Naive thymus-derived CD4-positive, alpha-beta T cell (primary cell): ENCODE results near the gene DAPK3. TPM values are rescaled to one million over a fixed set of nuclear protein-coding genes. Genes with fewer than 3 reads are reported as not detected.
"Not testable (repeated sequence)": the region's sequence is repeated elsewhere in the genome, so short reads cannot be mapped to it uniquely, and the experiment has no call there.

ENCODE experiments used
- ATAC-seq: fragments of 150-1000 bp; cut with Tn5 transposase; 2 replicates; pipeline ENCODE4 v1.10.0; 2021; ENCODE audit warnings: mild to moderate bottlenecking, moderate library complexity
- CTCF ChIA-PET: fragments of 350-600 bp; sonication (Branson Sonifier 250); formaldehyde crosslinking; loops from one replicate; lab custom pipeline; 2021; ENCODE audit warnings: antibody characterized with exemption; lab: Charles Lee
- POLR2A ChIA-PET: fragments of 350-600 bp; sonication (Branson Sonifier 250); formaldehyde crosslinking; loops from one replicate; lab custom pipeline; 2021; ENCODE audit warnings: antibody characterized with exemption, inconsistent platforms; lab: Charles Lee
- DNase-seq, 9 donors: peaks; one replicate each; pipeline versions ENCODE4 v3.0.0 to v3.0.0-alpha.2; 2020 to 2022; ENCODE audit warnings: mixed read lengths in 1 of 9
- H3K27ac ChIP-seq: one replicate; pipeline ENCODE4 v1.7.0; 2013; ENCODE audit warnings: mild to moderate bottlenecking, low read depth, low read length, moderate library complexity
- H3K27me3 ChIP-seq, 2 donors: one replicate each; pipeline ENCODE4 v1.7.0; 2013; ENCODE audit warnings: low read length in 2 of 2, mild to moderate bottlenecking in 2 of 2, moderate library complexity in 2 of 2; ENCODE audit not compliant: control insufficient read depth in 2 of 2, insufficient read depth in 2 of 2
- H3K36me3 ChIP-seq, 3 experiments: 1 replicate in 2 of 3; 2 replicates in 1 of 3; pipeline ENCODE4 v1.7.0; 2013; ENCODE audit warnings: low read length in 3 of 3, mild to moderate bottlenecking in 3 of 3, moderate library complexity in 1 of 3; ENCODE audit not compliant: insufficient read depth in 3 of 3, control insufficient read depth in 2 of 3
- H3K4me1 ChIP-seq, 2 donors: one replicate each; pipeline ENCODE4 v1.7.0; 2013; ENCODE audit warnings: low read length in 2 of 2, mild to moderate bottlenecking in 2 of 2, moderate library complexity in 1 of 2; ENCODE audit not compliant: control insufficient read depth in 2 of 2, insufficient read depth in 2 of 2
- H3K4me3 ChIP-seq: 2 replicates; pipeline ENCODE4 v1.7.0; 2013; ENCODE audit warnings: mild to moderate bottlenecking, low read length
- H3K9me3 ChIP-seq, 3 experiments: 1 replicate in 2 of 3; 2 replicates in 1 of 3; pipeline ENCODE4 v1.7.0; 2013; ENCODE audit warnings: low read length in 3 of 3; ENCODE audit not compliant: control insufficient read depth in 2 of 3
- H3K27ac Mint-ChIP-seq, 9 donors: one replicate each; pipeline ENCODE4 v1.8.0; 2020 to 2022; ENCODE audit warnings: mixed read lengths in 9 of 9, mild to moderate bottlenecking in 8 of 9, moderate library complexity in 5 of 9, inconsistent platforms in 2 of 9
- H3K27me3 Mint-ChIP-seq, 5 donors: one replicate each; pipeline ENCODE4 v1.8.0; 2021 to 2022; ENCODE audit warnings: mixed read lengths in 5 of 5, mild to moderate bottlenecking in 1 of 5
- H3K36me3 Mint-ChIP-seq, 5 donors: one replicate each; pipeline ENCODE4 v1.8.0; 2020 to 2022; ENCODE audit warnings: mixed read lengths in 5 of 5, mild to moderate bottlenecking in 3 of 5, inconsistent platforms in 1 of 5
- H3K4me1 Mint-ChIP-seq, 7 donors: one replicate each; pipeline ENCODE4 v1.8.0; 2020 to 2022; ENCODE audit warnings: mixed read lengths in 7 of 7, mild to moderate bottlenecking in 3 of 7, inconsistent platforms in 1 of 7
- H3K4me3 Mint-ChIP-seq, 10 donors: one replicate each; pipeline ENCODE4 v1.8.0; 2020 to 2022; ENCODE audit warnings: mild to moderate bottlenecking in 10 of 10, mixed read lengths in 10 of 10, moderate library complexity in 6 of 10, inconsistent platforms in 2 of 10
- H3K9me3 Mint-ChIP-seq, 11 donors: one replicate each; pipeline ENCODE4 v1.8.0; 2020 to 2022; ENCODE audit warnings: mixed read lengths in 11 of 11, mild to moderate bottlenecking in 4 of 11, inconsistent platforms in 1 of 11, moderate library complexity in 1 of 11
- intact Hi-C, 2 donors: fragments of 100-400 bp; cut with micrococcal nuclease; formaldehyde crosslinking; loops; one replicate each; pipeline ENCODE4 v1.15.1; 2023
- polyA plus RNA-seq, 2 donors: library from polyadenylated mRNA; unstranded; fragments of 300-500 nt; fragmentation: Illumina TruSeq; gene quantifications; one replicate each; pipeline ENCODE4 v1.2.3, GENCODE V29; 2021
- total RNA-seq, 6 experiments: library from RNA in 5 of 6; stranded (reverse) in 5 of 6; gene quantifications; 1 replicate in 5 of 6; 2 replicates in 1 of 6; pipeline ENCODE4 v1.2.3 and lab custom pipeline; 2021 to 2026

Gene DAPK3
- total and polyA plus RNA-seq, 7 experiments from 2014 or later, result 18.2 to 40.3 (median 33.9) TPM

GRCh38 chr19:4012092-4012974 lies 41.4 kb upstream of the DAPK3 start:
- Mint-ChIP-seq H3K9me3 (peaks cover 0 to 3% (median 0%) of the 10 kb centered on the region in 11 donors), H3K4me3 (peak overlapping the region in 3 of 10 donors; percentile 6 to 19 (median 8)), H3K27me3 (no peaks in the 10 kb centered on the region), H3K4me1 (peaks cover 13 to 59% (median 37%) of the 10 kb centered on the region in 7 donors), H3K36me3 (no peaks in the 10 kb centered on the region), H3K27ac (peak overlapping the region in 2 of 9 donors; percentile 70)
- DNase-seq, result no peak
- CTCF ChIA-PET, result no interaction called here
- H3K4me1 ChIP-seq, result peaks cover 26 to 35% of the 10 kb centered on the region in 2 donors
- no peak overlapping the region for H3K27ac ChIP-seq
- no peak for ATAC-seq
- H3K4me3 ChIP-seq, result no peak overlapping the region
- POLR2A ChIA-PET, result no interaction called here
- peaks cover 0 to 67% (median 0%) of the 10 kb centered on the region in 3 experiments for H3K36me3 ChIP-seq
- intact Hi-C loops, result no loop called here
- no peaks in the 10 kb centered on the region for H3K27me3 ChIP-seq
- H3K9me3 ChIP-seq, result no peaks in the 10 kb centered on the region

DNA sequence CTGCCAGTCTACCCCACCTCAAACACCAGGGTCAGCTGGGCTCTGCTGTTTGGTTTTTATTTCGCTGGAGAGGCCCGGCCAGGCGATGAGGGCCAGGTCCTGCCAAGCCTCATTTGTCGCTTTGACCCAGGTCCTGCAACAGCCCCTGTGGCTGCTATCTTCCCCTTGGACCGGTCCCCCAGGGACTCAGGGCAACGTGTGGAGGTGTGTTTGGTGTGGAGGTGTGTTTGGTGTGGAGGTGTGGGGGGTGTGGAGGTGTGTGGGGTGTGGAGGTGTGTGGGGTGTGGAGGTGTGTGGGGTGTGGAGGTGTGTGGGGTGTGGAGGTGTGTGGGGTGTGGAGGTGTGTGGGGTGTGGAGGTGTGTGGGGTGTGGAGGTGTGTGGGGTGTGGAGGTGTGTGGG lies 40.5 kb upstream of the DAPK3 start:
- ATAC-seq, H3K9me3 ChIP-seq, H3K4me3 ChIP-seq, H3K27me3 ChIP-seq, POLR2A ChIA-PET, H3K9me3 Mint-ChIP-seq, DNase-seq, H3K27ac ChIP-seq, H3K27ac Mint-ChIP-seq, CTCF ChIA-PET, H3K36me3 Mint-ChIP-seq, H3K27me3 Mint-ChIP-seq, intact Hi-C loops: not testable (repeated sequence)
- peaks cover 13 to 57% (median 33%) of the 10 kb centered on the region in 7 donors for H3K4me1 Mint-ChIP-seq
- H3K4me3 Mint-ChIP-seq, result peak overlapping the region in 4 of 10 donors; percentile 21 to 82 (median 54)
- Histone ChIP-seq H3K4me1 (peaks cover 26 to 35% of the 10 kb centered on the region in 2 donors), H3K36me3 (peaks cover 0 to 57% (median 0%) of the 10 kb centered on the region in 3 experiments)

DNA sequence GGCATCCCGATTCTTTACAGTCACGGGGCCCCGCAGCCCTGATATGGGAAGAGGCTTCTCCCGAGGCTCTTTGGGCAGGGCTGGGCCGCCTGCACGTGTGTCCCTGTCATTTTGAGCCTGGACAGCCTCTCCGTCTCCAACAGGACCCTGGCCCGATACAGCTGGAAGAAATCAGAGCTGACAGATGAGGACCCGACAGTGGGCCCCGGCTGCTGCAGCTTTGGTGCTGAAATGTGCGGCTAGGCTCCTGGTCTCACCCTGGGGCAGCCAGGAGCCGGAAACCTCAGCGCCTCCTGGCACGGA lies 39.9 kb upstream of the DAPK3 start:
- no peaks in the 10 kb centered on the region for H3K27me3 Mint-ChIP-seq
- H3K4me3 ChIP-seq, result no peak overlapping the region
- H3K4me1 ChIP-seq, result peaks cover 26 to 35% of the 10 kb centered on the region in 2 donors
- no peak for ATAC-seq
- ChIA-PET CTCF (no interaction called here), POLR2A (no interaction called here)
- DNase-seq, result no peak
- H3K27ac Mint-ChIP-seq, result no peak overlapping the region
- peaks cover 13 to 55% (median 34%) of the 10 kb centered on the region in 7 donors for H3K4me1 Mint-ChIP-seq
- peak overlapping the region in 4 of 10 donors; percentile 9 to 82 (median 71) for H3K4me3 Mint-ChIP-seq
- no peak overlapping the region for H3K27ac ChIP-seq
- intact Hi-C loops, result no loop called here
- no peaks in the 10 kb centered on the region for H3K27me3 ChIP-seq
- H3K9me3 Mint-ChIP-seq, result peaks cover 0 to 3% (median 0%) of the 10 kb centered on the region in 11 donors
- H3K9me3 ChIP-seq, result no peaks in the 10 kb centered on the region
- no peaks in the 10 kb centered on the region for H3K36me3 Mint-ChIP-seq
- H3K36me3 ChIP-seq, result peaks cover 0 to 51% (median 0%) of the 10 kb centered on the region in 3 experiments

DNA sequence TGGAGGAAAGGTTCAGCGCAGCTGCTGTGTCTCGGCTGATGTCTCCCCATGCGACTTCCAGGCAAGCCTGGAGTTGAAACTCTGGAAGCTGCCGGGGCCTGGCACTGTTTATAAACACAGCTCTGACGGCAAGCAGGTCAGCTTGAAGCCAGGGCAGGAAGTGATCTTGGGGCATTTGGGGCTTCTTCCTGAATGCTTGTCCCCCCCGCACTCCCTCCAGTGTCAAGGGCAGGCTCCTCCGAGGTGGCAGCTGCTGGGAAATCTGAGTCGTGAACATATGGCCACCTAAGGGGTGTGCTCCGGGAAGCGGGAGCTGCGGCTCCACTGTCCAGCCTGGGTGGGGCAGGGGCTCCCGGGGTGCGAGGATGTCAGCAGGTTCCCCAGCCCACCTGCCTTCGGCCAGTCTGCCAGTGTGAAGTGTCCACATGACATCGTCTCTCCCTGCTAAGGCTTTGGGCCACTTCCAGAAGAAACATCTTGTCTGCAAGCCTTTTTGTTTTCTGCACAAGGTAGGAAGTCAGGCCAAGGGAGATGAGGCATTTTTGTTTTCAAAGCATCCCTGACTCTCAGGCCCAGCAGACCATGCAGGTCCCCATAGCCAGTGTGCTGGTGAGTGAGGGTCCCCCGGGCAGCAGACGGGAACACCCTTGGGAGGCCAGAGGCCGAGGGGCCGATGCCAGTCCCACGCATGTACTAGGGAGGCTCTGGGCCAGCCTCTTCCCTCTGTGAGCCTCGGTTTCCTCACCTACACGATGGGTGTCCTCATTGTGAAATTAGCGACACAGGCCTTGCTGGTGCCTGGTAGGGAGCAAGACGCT lies 39.3 kb upstream of the DAPK3 start:
- H3K27me3 ChIP-seq, result no peaks in the 10 kb centered on the region
- ChIA-PET CTCF (no interaction called here), POLR2A (no interaction called here)
- Mint-ChIP-seq H3K4me1 (peaks cover 13 to 55% (median 32%) of the 10 kb centered on the region in 7 donors), H3K4me3 (peak overlapping the region in 8 of 10 donors; percentile 21 to 84 (median 71)), H3K9me3 (peaks cover 0 to 3% (median 0%) of the 10 kb centered on the region in 11 donors), H3K27ac (peak overlapping the region in 2 of 9 donors; percentile 21 to 63), H3K27me3 (no peaks in the 10 kb centered on the region), H3K36me3 (peaks cover 0 to 1% (median 0%) of the 10 kb centered on the region in 5 donors)
- no peak overlapping the region for H3K27ac ChIP-seq
- no peaks in the 10 kb centered on the region for H3K9me3 ChIP-seq
- peaks cover 26 to 35% of the 10 kb centered on the region in 2 donors for H3K4me1 ChIP-seq
- DNase-seq (no peak), ATAC-seq (no peak)
- H3K4me3 ChIP-seq, result no peak overlapping the region
- H3K36me3 ChIP-seq, result peaks cover 0 to 45% (median 0%) of the 10 kb centered on the region in 3 experiments
- intact Hi-C loops, result loop anchor here (5.0 to 10.0 kb wide), 5 partner anchors 112 to 462 kb away; partner anchors contain the start of genes ANKRD24 (in 1 of the 2), CHAF1A (in 1 of the 2), HDGFL2 (in 1 of the 2) and MAP2K2 (in 1 of the 2)

GRCh38 chr19:4007836-4008539 lies 37.1 kb upstream of the DAPK3 start:
- peaks cover 0 to 3% (median 0%) of the 10 kb centered on the region in 11 donors for H3K9me3 Mint-ChIP-seq
- Histone ChIP-seq H3K4me3 (peak overlapping the region; percentile 76), H3K27ac (peak overlapping the region; percentile 75), H3K36me3 (peaks cover 0 to 23% (median 0%) of the 10 kb centered on the region in 3 experiments), H3K4me1 (peaks cover 26 to 27% of the 10 kb centered on the region in 2 donors), H3K27me3 (no peaks in the 10 kb centered on the region), H3K9me3 (no peaks in the 10 kb centered on the region)
- POLR2A ChIA-PET, result interaction anchor here (0.8 to 4.0 kb wide), 12 partner anchors 17 to 576 kb away, joined by 3 to 31 read pairs (median 4); partner anchors contain the start of genes EEF2, MRPL54 and ZBTB7A
- DNase-seq (peak in 3 of 9 donors; percentile 13 to 48 (median 29)), ATAC-seq (peak; percentile 0)
- peak overlapping the region; percentile 82 to 93 (median 88) for H3K4me3 Mint-ChIP-seq
- intact Hi-C loops, result loop anchor here (1.0 to 10.0 kb wide), 16 partner anchors 18 to 464 kb away; partner anchors contain the start of genes DAPK3 (in 2 of the 2), MAP2K2 (in 2 of the 2), YJU2 (in 2 of the 2) and ZBTB7A (in 2 of the 2)
- peak overlapping the region in 8 of 9 donors; percentile 70 to 93 (median 82) for H3K27ac Mint-ChIP-seq
- H3K36me3 Mint-ChIP-seq, result peaks cover 0 to 1% (median 0%) of the 10 kb centered on the region in 5 donors
- CTCF ChIA-PET, result interaction anchor here (0.8 to 3.1 kb wide), 2 partner anchors 20 to 23 kb away, joined by 3 to 14 read pairs; partner anchors contain the start of gene EEF2
- H3K27me3 Mint-ChIP-seq, result no peaks in the 10 kb centered on the region
- H3K4me1 Mint-ChIP-seq, result peaks cover 13 to 41% (median 29%) of the 10 kb centered on the region in 7 donors
